Neural cell (in vitro differentiated cells): ENCODE measurements around the gene BRIP1. TPM values are rescaled to one million over a fixed set of nuclear protein-coding genes. Genes with fewer than 3 reads are reported as not detected.

ENCODE experiments used
- H2AFZ ChIP-seq: fragments of 200-600, 300-800 bp; sonication (generic), shearing (Covaris generic); 2 replicates; pipeline ENCODE4 v1.6.0; 2014; ENCODE audit warnings: low read depth, mild to moderate bottlenecking, antibody characterized with exemption, low read length, moderate library complexity
- H3F3A ChIP-seq: fragments of 200-600 bp; shearing (Covaris generic); 2 replicates; pipeline ENCODE4 v1.6.1; 2016; ENCODE audit warnings: mild to moderate bottlenecking, moderate library complexity, mixed read lengths, antibody characterized with exemption, low read length; ENCODE audit not compliant: insufficient read depth, poor library complexity, severe bottlenecking
- H3K27ac ChIP-seq: fragments of 200-600, 300-800 bp; sonication (generic), shearing (Covaris generic); 2 replicates; pipeline ENCODE4 v1.5.1; 2014; ENCODE audit warnings: mild to moderate bottlenecking, low read length, moderate library complexity
- H3K27me3 ChIP-seq: fragments of 300-800, 200-600 bp; sonication (generic), shearing (Covaris generic); 2 replicates; pipeline ENCODE4 v1.6.0; 2014; ENCODE audit warnings: mild to moderate bottlenecking, low read depth, low read length, moderate library complexity; ENCODE audit not compliant: insufficient read depth
- H3K36me3 ChIP-seq: fragments of 300-800, 200-600 bp; sonication (generic), shearing (Covaris generic); 2 replicates; pipeline ENCODE4 v1.5.1; 2014; ENCODE audit warnings: mild to moderate bottlenecking, antibody characterized with exemption, low read length, moderate library complexity; ENCODE audit not compliant: insufficient read depth
- H3K4me2 ChIP-seq: fragments of 300-800, 200-600 bp; sonication (generic), shearing (Covaris generic); 2 replicates; pipeline ENCODE4 v1.6.0; 2014; ENCODE audit warnings: mild to moderate bottlenecking, low read length
- H3K4me3 ChIP-seq: fragments of 300-800, 200-600 bp; sonication (generic), shearing (Covaris generic); 2 replicates; pipeline ENCODE4 v1.5.1; 2014; ENCODE audit warnings: mild to moderate bottlenecking, low read length, moderate library complexity
- H3K79me2 ChIP-seq: fragments of 200-600 bp; shearing (Covaris generic); replicated peaks from 2 replicates; pipeline ENCODE4 v1.6.0; 2014; ENCODE audit warnings: mild to moderate bottlenecking, low read length, moderate library complexity; ENCODE audit not compliant: insufficient read depth
- H3K9ac ChIP-seq: fragments of 300-800, 200-600 bp; sonication (generic), shearing (Covaris generic); 2 replicates; pipeline ENCODE4 v1.6.1; 2016; ENCODE audit warnings: mild to moderate bottlenecking, low read length, mixed read lengths
- H3K9me2 ChIP-seq: fragments of 200-600 bp; shearing (Covaris generic); 2 replicates; pipeline ENCODE4 v1.6.1; 2016; ENCODE audit warnings: mild to moderate bottlenecking, low read length, mixed read lengths; ENCODE audit not compliant: insufficient read depth
- H3K9me3 ChIP-seq: fragments of 200-600, 300-800 bp; sonication (generic), shearing (Covaris generic); 2 replicates; pipeline ENCODE4 v1.6.1; 2016; ENCODE audit warnings: mild to moderate bottlenecking, mixed run types, low read length, moderate library complexity, mixed read lengths
- H4K20me1 ChIP-seq: fragments of 200-600 bp; shearing (Covaris generic); 2 replicates; pipeline ENCODE4 v1.6.1; 2016; ENCODE audit warnings: mild to moderate bottlenecking, mixed run types; ENCODE audit not compliant: insufficient read depth
- CTCF ChIP-seq: fragments of 450-650 bp; IDR thresholded peaks from 2 replicates; pipeline ENCODE4 v1.5.1; 2014; ENCODE audit warnings: antibody characterized with exemption, mild to moderate bottlenecking, moderate library complexity; ENCODE audit not compliant: poor library complexity, severe bottlenecking
- EP300 ChIP-seq: fragments of 450-650 bp; conservative IDR thresholded peaks from 2 replicates; pipeline ENCODE4 v1.6.1; 2014; ENCODE audit warnings: antibody characterized with exemption, mild to moderate bottlenecking, moderate library complexity; ENCODE audit not compliant: poor library complexity, severe bottlenecking
- EZH2 ChIP-seq: fragments of 200-600, 300-800 bp; shearing (Covaris generic), sonication (generic); IDR thresholded peaks from 2 replicates; pipeline ENCODE4 v1.6.1; 2014; ENCODE audit warnings: antibody characterized with exemption, low read length, borderline replicate concordance, mild to moderate bottlenecking; ENCODE audit not compliant: insufficient read depth, poor library complexity, severe bottlenecking
- MXI1 ChIP-seq: fragments of 450-650 bp; conservative IDR thresholded peaks from 2 replicates; pipeline ENCODE4 v1.6.1; 2014; ENCODE audit warnings: antibody characterized with exemption, mild to moderate bottlenecking; ENCODE audit not compliant: poor library complexity, severe bottlenecking
- POLR2AphosphoS5 ChIP-seq: IDR thresholded peaks from 2 replicates; pipeline ENCODE4 v1.6.1; 2012
- RAD21 ChIP-seq: fragments of 450-650 bp; conservative IDR thresholded peaks from 2 replicates; pipeline ENCODE4 v1.6.1; 2014; ENCODE audit warnings: antibody characterized with exemption, mild to moderate bottlenecking, moderate library complexity
- SMC3 ChIP-seq: fragments of 450-650 bp; conservative IDR thresholded peaks from 2 replicates; pipeline ENCODE4 v1.6.1; 2014; ENCODE audit warnings: antibody characterized with exemption, mild to moderate bottlenecking, moderate library complexity; ENCODE audit not compliant: poor library complexity
- TAF1 ChIP-seq: IDR thresholded peaks from 2 replicates; pipeline ENCODE4 v1.6.1; 2012; ENCODE audit warnings: low read depth
- polyA plus RNA-seq: library from polyadenylated mRNA; depleted of rRNA; stranded (reverse); fragments of >200 nt; gene quantifications from 2 replicates; pipeline ENCODE4 v1.2.3, GENCODE V29; 2014
- TF ChIP-seq, protein P1 (sequence below): IDR thresholded peaks from 2 replicates; pipeline ENCODE4 v1.6.1; 2012; ENCODE audit warnings: borderline replicate concordance

BRIP1 gene
- polyA plus RNA-seq, 1 donor from 2014 or later = 0.47 TPM

GRCh38 chr17:61808442-61808841, 54.9 kb downstream of the BRIP1 start:
- Histone ChIP-seq H3K9me3 (no peaks in the 10 kb centered on the region), H4K20me1 (no peaks in the 10 kb centered on the region), H3K36me3 (no peaks in the 10 kb centered on the region), H3K4me2 (no peak overlapping the region), H3K79me2 (no peaks in the 10 kb centered on the region), H3K9me2 (no peaks in the 10 kb centered on the region), H3F3A (no peaks in the 10 kb centered on the region), H2AFZ (no peak overlapping the region), H3K27ac (no peak overlapping the region), H3K4me3 (no peak overlapping the region), H3K27me3 (no peaks in the 10 kb centered on the region), H3K9ac (no peak overlapping the region)
- TF ChIP-seq SMC3 (no peak), MXI1 (no peak), RAD21 (no peak), EP300 (no peak), TAF1 (no peak), CTCF (no peak), POLR2AphosphoS5 (no peak), EZH2 (no peak)
- TF ChIP-seq, protein P1, sequence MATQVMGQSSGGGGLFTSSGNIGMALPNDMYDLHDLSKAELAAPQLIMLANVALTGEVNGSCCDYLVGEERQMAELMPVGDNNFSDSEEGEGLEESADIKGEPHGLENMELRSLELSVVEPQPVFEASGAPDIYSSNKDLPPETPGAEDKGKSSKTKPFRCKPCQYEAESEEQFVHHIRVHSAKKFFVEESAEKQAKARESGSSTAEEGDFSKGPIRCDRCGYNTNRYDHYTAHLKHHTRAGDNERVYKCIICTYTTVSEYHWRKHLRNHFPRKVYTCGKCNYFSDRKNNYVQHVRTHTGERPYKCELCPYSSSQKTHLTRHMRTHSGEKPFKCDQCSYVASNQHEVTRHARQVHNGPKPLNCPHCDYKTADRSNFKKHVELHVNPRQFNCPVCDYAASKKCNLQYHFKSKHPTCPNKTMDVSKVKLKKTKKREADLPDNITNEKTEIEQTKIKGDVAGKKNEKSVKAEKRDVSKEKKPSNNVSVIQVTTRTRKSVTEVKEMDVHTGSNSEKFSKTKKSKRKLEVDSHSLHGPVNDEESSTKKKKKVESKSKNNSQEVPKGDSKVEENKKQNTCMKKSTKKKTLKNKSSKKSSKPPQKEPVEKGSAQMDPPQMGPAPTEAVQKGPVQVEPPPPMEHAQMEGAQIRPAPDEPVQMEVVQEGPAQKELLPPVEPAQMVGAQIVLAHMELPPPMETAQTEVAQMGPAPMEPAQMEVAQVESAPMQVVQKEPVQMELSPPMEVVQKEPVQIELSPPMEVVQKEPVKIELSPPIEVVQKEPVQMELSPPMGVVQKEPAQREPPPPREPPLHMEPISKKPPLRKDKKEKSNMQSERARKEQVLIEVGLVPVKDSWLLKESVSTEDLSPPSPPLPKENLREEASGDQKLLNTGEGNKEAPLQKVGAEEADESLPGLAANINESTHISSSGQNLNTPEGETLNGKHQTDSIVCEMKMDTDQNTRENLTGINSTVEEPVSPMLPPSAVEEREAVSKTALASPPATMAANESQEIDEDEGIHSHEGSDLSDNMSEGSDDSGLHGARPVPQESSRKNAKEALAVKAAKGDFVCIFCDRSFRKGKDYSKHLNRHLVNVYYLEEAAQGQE = no peak

DNA sequence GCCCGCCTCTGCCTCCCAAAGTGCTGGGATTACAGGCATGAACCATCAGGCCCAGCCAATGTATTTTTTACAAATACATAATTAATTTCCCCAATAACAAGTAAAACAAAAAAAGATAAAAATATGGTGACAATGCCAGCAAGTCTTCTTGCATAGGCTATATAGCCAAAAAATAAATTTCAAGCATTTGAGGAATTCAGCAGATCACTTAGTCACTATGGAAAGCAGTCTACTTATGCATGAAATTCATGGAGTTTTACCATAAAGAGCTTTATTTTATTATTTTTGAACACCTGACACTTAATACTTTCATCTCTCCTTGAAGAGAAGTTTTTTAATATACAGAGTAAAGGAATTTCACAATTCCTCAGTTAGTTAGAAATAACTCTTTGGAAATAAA, 56.4 kb downstream of the BRIP1 start:
- no peak overlapping the region for H3K4me2 ChIP-seq
- no peaks in the 10 kb centered on the region for H3K9me2 ChIP-seq
- H4K20me1 ChIP-seq = no peaks in the 10 kb centered on the region
- no peaks in the 10 kb centered on the region for H3K27me3 ChIP-seq
- no peaks in the 10 kb centered on the region for H3K79me2 ChIP-seq
- no peak overlapping the region for H2AFZ ChIP-seq
- no peak overlapping the region for H3K9ac ChIP-seq
- no peaks in the 10 kb centered on the region for H3F3A ChIP-seq
- no peak overlapping the region for H3K27ac ChIP-seq
- TF ChIP-seq, protein P1 = no peak
- TF ChIP-seq EZH2 (no peak), SMC3 (no peak), MXI1 (no peak), RAD21 (no peak), POLR2AphosphoS5 (no peak), CTCF (no peak), TAF1 (no peak)
- no peak overlapping the region for H3K4me3 ChIP-seq
- H3K9me3 ChIP-seq = no peaks in the 10 kb centered on the region
- no peaks in the 10 kb centered on the region for H3K36me3 ChIP-seq
